ENCODE results near the gene PRR14L.
"Not testable (repeated sequence)": the region's sequence is repeated elsewhere in the genome, so short reads cannot be mapped to it uniquely, and the experiment has no call there.

The PRR14L gene

DNA sequence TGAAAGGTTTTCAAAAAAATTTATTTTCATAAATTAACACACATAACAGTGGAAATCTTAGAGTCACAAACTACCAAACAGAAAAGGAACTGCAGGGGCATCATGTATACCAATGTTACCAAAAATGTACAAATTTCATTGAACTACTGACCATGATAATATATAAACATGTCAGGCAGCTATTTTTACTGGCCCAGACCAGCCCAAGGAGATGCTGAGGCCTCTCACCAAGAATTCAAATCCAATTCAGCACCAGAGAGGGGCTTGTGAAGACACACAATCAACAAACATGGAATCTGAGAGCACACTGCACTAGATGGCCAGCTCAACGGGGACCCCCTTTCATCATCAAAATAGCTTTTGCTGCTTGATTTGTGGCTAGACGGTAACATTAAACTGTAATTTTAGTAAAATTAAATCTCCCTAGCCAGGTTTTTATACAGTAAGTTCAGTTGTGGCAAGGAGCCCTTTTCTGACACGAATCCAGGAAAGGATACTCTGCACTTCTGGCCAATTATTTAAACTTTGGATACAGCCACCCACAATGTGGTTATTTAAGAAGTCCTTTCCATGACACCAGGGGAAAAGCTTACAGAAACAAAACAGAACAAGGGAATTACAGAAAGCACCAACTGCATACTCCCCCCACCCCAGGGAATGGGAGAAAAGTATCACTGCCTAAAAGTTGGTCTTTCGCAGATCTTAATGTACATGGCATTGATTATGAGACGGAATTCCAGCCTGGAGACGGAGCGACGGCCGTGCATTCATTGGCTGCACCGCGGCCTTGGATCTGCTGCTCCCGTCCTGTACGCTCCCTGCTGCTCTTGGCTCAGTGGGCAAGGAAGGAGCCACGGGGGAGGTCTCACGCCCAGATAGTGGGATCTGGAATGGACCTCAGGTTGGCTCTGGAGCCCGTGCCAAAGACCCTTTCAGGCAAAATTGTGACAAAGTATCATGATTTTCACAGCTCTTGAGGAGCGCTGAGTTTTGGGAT is 68.3 kb downstream of the PRR14L start:
- no peak for DNase-seq

GRCh38 chr22:31680861-31681341 is 69.0 kb downstream of the PRR14L start:
- DNase-seq: peak; percentile 60

DNA sequence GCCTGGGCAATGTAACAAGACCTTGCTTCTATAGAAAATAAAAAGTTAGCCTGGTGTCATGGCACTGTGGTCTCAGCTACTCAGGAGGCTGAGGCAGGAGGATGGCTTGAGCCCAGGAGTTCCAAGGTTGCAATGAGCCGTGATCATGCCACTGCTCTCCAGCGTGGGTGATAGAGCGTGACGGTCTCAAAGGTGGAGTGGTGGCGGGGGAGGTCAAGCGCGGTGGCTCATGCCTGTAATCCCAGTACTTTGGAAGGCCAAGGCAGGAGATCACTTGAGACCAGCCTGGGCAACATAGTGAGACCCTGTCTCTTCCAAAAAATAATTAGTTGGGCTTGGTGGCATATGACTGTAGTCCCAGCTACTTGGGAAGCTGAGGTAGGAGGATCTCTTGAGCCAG is 71.2 kb downstream of the PRR14L start:
- DNase-seq: no peak

DNA sequence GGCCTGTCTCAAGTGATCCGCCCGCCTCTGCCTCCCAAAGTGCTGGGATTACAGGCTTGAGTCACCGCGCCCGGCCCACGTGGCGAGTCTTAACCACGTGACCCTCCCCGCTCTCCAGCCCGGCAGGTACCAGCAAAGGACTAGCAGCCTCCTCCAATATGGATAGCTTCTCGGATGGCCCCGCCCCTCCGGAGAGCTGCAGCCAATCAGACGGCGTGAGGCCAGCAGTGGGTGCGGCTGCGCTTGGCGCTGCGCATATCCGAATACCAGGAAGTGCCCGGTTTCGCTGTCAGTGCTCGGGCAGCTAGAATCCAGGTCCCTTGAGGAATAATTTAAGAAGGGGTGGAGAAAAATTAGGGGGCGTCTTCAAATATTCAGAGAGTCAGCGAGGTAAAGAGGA is 73.2 kb downstream of the PRR14L start:
- peak; percentile 93 for DNase-seq

- peak; percentile 77 for DNase-seq
Observed at GRCh38 chr22:31674219-31674618, 75.7 kb downstream of the PRR14L start.

DNA sequence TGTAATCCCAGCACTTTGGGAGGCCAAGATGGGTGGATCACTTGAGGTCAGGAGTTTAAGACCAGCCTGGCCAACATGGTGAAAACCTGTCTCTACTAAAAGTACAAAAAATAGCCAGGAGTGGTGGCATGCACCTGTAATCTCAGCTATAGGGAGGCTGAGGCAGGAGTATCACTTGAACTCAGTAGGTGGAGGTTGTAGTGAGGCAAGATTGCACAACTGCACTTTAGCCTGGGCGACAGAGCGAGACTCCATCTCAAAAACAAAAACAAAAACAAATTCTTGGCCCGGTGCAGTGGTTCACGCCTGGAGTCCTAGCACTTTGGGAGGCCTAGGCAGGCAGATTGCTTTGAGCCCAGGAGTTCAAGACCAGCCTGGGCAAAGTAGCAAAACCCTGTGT is 81.1 kb downstream of the PRR14L start:
- DNase-seq: not testable (repeated sequence)

GRCh38 chr22:31662668-31663037 is 87.3 kb downstream of the PRR14L start:
- no peak for DNase-seq

DNA sequence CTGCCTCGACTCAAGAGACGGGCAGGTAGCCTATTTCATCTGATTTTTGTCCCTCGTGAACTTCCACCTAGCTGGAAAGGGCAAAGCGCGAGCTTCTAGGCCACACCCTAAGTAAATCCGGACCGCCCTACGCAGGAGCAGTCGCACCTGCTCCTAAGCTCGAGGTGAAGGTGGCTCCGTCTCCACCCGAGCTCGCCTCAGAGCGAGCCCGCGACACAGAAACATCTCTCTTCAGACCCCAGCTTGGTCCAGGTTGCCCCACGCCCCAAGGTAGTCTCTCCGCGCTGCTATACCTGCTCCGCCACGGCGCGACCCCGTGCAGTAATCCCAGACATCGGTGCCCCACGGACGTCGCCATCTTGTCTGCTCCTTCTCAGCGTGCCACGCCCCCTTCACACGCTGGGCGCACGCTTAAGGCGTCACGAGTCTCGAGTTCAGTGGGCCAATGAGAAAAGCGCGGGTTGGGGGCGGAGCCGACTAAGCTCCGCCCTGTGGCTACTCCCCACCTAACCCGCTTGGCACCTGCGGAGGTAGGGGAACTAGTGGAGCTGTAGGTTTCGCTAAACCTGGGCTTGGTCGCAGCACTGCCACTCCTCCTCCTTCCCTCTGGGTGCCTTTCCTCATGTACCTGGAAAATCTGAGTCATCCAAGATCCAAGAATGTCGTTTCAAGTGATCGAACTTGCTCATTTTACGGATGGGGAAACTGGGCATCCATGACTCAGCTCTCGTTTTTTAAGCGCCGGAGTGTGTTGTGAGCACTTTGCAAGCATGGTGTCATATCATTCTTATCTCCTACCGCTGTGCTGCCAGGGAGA is 87.9 kb downstream of the PRR14L start, which contains the start of gene PISD:
PISD (minus strand) TSS at position 365 of the 817 bp plus-strand sequence; CDS start at position 358, 7 bp downstream.
- peak; percentile 97 for DNase-seq

GRCh38 chr22:31660860-31661341 is 89.0 kb downstream of the PRR14L start:
- DNase-seq: peak; percentile 64

DNA sequence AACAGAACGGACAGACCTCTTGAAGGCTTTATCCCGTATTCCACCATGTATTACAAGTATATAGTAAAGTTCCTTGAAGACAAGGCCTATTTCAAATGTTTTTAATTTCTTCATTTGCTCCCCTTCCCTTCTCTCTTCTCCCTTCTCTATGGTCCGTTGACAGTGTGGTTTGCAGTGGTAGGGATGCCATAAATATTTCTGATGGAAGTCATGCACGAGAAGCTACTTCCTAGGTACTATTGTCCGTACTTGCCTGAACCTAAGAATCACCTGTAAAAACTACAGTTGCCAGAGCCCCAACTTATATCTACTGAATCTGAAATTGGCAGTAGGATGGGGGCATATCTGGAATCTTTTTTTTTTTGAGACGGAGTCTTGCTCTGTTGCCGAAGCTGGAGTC is 90.7 kb downstream of the PRR14L start:
- DNase-seq: no peak

- no peak for DNase-seq
Observed at GRCh38 chr22:31654408-31654807, 95.5 kb downstream of the PRR14L start.

DNA sequence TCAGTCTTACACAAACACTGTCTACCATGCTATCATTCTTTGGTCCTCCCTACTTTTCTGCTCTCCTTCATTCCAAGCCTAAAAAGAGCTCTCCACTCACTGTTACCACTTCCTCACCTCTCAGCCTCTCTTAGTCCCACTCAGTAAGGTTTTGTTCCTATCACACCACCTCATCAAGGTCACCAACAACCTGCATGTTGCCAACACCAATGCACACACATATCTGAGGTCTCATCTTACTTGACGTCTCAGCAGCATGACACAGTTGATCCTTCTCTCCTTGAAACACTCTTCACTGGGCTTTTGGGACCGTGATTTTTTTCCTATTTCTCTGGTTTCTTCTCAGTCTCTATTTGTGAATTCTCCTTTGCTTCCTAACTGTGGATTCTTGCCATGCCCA is 96.0 kb downstream of the PRR14L start:
- no peak for DNase-seq

GRCh38 chr22:31652911-31653684 is 96.8 kb downstream of the PRR14L start:
- DNase-seq: no peak

GRCh38 chr22:31652088-31652487 is 97.8 kb downstream of the PRR14L start:
- DNase-seq: no peak

DNA sequence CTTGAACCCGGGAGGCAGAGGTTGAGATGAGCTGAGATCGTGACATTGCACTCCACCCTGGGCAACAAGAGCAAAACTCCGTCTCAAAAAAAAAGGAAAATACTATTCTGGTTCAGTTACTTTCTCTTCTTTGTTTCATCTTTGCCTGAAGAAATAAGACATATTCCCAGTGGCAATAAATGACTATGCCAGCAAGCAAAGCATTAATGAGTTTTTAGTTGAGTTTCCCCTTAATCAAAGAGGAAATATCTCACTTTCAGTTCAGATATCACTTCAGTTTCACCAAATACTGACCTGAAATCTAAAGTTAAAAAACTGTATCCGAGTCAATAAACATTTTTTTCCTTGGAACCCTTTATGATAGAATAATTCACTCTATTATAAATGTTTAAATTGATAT is 98.3 kb downstream of the PRR14L start:
- peak; percentile 52 for DNase-seq

DNA sequence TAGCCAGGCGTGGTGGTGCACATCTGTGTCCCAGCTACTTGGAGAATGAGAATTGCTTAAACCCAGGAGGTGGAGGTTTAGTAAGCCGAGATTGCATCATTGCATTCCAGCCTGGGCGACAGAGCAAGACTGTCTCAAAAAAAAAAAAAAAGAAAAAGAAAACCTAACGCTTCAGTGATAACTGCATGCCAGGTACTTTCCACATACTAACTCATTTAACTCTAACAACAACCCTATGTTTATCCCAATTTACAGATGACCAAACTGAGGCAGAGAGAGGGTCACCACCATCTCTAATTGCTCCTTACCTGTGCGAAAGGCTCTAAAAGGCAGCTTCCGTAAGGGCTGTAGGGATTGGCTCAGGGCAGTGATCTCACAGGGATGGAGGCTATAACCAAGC is 99.5 kb downstream of the PRR14L start:
- DNase-seq: peak; percentile 41

GRCh38 chr22:31647523-31648320 is 102.2 kb downstream of the PRR14L start:
- no peak for DNase-seq

GRCh38 chr22:31647066-31647465 is 102.9 kb downstream of the PRR14L start:
- DNase-seq: no peak

GRCh38 chr22:31646186-31647019 is 103.5 kb downstream of the PRR14L start:
- DNase-seq: peak; percentile 87

DNA sequence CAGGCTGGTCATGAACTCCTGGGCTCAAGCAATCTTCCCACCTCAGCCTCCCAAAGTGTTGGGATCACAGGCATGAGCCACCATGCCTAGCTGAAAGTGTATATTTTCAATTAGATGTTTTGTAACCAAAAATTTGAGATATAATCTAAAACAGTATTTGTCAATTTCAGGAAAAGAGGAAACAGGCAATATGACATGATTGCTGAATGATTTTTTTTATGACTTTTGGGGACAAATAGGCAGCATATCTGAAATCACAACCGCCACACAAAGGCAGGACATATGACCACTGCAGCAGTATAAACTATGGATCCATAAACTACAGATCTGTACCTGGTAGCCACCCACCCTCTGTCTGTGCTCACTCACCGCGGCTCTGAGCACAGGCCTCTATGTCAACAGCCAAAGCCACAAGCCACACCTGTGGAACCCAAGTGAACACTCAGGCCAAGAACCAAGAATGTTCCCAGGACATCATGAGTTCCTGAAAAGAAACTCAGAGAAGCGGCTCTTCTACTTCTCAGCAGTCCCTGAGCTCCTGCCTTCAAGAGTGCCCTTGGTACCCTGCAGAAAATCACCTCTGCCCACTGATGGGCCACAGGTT is 110.4 kb downstream of the PRR14L start:
- DNase-seq: peak; percentile 46

Data from suppressor macrophage treated with lipopolysaccharide for 4 hours (primary cell).